Activated CD8-positive, alpha-beta memory T cell treated with anti-CD3 and anti-CD28 coated beads, Interleukin-2, amount 10 ng/mL, durations not matched to agents 7 days and 5 days (primary cell): ENCODE results near the gene MICAL2. TPM values are rescaled to one million over a fixed set of nuclear protein-coding genes. Genes with fewer than 3 reads are reported as not detected.

Source experiments
- ATAC-seq: fragments of 150-1000 bp; cut with Tn5 transposase; one replicate; pipeline ENCODE4 v1.10.0; 2021; ENCODE audit warnings: moderate library complexity
- CTCF ChIA-PET: fragments of 350-600 bp; sonication (Branson Sonifier 250); formaldehyde crosslinking; loops from one replicate; lab custom pipeline; 2021; ENCODE audit warnings: antibody characterized with exemption; lab: Charles Lee
- DNase-seq: peaks from one replicate; pipeline ENCODE4 v3.0.0-alpha.2; 2020
- H3K27ac Mint-ChIP-seq: one replicate; pipeline ENCODE4 v1.8.0; 2021; ENCODE audit warnings: mild to moderate bottlenecking, mixed read lengths
- H3K27me3 Mint-ChIP-seq: one replicate; pipeline ENCODE4 v1.8.0; 2021; ENCODE audit warnings: mixed read lengths
- H3K36me3 Mint-ChIP-seq: one replicate; pipeline ENCODE4 v1.8.0; 2021; ENCODE audit warnings: mild to moderate bottlenecking, mixed read lengths
- H3K4me1 Mint-ChIP-seq: one replicate; pipeline ENCODE4 v1.8.0; 2021; ENCODE audit warnings: mixed read lengths
- H3K4me3 Mint-ChIP-seq: one replicate; pipeline ENCODE4 v1.8.0; 2021; ENCODE audit warnings: mild to moderate bottlenecking, moderate library complexity, mixed read lengths
- H3K9me3 Mint-ChIP-seq: one replicate; pipeline ENCODE4 v1.8.0; 2022; ENCODE audit warnings: low read depth, mixed read lengths
- total RNA-seq, 2 experiments: library from RNA; stranded (reverse); gene quantifications; one replicate each; pipeline ENCODE4 v1.2.3, GENCODE V29; 2021

MICAL2 gene
- total RNA-seq, 2 experiments from 2014 or later = 120 to 168 TPM

DNA sequence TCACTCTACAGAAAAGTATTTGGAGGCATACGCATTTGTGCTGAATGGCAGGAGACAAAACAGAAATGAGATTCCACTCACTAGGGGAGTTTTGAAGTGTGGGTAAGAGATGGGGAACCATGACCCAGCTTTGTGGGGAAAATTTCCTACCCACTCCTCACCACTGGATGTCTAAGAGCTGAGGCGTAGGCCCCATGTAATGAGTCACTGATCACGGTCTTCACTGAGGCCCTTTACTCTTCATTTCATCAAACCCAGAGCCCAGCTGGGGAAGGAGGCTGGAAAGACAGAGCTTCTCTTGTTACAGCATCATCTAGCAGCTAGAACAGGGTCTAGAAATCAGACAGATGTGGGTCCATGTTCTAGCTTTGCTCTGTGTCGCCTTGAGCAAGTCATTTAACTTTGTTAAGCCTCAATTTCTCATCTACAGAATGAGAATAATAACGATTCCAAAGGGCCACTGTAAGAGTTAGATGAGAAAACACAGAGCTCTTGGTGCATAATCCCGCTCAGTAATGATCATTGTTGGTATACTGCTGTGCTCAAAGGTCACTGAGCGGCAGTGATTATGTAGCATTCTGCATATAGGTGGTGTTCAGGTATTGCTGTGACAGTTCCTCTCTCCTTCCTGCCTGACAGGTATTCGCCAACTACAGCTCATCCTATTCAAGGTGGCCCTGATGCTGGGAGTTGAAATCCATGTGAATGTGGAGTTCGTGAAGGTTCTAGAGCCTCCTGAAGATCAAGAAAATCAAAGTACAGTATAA is 97.2 kb downstream of the MICAL2 start:
- H3K9me3 Mint-ChIP-seq = no peaks in the 10 kb centered on the region
- ATAC-seq (peak; percentile 59), DNase-seq (no peak)
- H3K27me3 Mint-ChIP-seq = no peaks in the 10 kb centered on the region
- H3K4me3 Mint-ChIP-seq = no peak overlapping the region
- peak overlapping the region; percentile 35 for H3K27ac Mint-ChIP-seq
- H3K4me1 Mint-ChIP-seq = peaks cover 42% of the 10 kb centered on the region
- H3K36me3 Mint-ChIP-seq = peaks cover 82% of the 10 kb centered on the region
- CTCF ChIA-PET = interaction anchor here (1.1 to 1.9 kb wide), 7 partner anchors 8 to 160 kb away, joined by 3 to 5 read pairs (median 4); no protein-coding TSS in a partner anchor

DNA sequence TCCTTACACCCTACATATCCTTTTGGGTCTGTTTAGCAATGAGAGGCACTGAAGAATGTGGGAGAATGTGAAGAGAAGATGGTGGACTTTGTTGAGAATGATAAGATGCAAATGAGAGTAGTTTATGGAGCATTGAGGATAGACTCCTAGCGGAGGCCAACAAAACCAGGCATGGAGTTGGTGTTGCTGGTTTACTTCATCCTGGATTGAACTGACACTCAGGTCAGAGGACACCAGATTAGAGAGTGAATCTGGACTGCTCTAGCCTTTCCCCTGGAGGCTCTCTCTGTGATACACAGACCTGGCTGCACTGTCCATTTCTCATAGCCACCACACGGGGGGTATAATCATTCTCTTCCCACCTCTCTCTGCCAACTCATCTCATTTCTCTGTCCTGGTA is 98.7 kb downstream of the MICAL2 start:
- Mint-ChIP-seq H3K4me3 (no peak overlapping the region), H3K4me1 (peaks cover 36% of the 10 kb centered on the region), H3K9me3 (no peaks in the 10 kb centered on the region), H3K27ac (no peak overlapping the region), H3K36me3 (peaks cover 79% of the 10 kb centered on the region), H3K27me3 (no peaks in the 10 kb centered on the region)
- ATAC-seq (no peak), DNase-seq (no peak)
- CTCF ChIA-PET = interaction anchor here (1.0 to 1.9 kb wide), 2 partner anchors 11 to 16 kb away, joined by 4 to 5 read pairs; no protein-coding TSS in a partner anchor

DNA sequence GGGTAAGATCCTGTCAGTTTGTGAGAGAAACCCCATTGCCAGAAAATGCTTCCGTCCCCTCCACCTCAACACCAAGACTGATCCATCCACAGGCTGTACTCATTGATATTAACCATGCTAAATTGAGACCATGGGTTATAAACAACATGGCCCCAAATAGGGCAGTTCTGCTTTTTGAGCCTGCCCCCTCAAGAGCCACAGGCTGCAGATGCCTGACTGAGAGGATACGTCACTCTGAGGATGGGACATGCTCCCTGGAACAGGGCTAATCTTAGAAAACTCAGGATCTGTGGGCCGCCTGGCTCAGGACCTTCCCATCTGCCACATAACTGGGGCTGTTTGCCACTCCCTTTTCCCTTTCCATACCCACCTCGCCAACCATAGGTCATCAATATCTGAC is 99.8 kb downstream of the MICAL2 start:
- Mint-ChIP-seq H3K9me3 (no peaks in the 10 kb centered on the region), H3K27me3 (no peaks in the 10 kb centered on the region), H3K36me3 (peaks cover 77% of the 10 kb centered on the region), H3K4me3 (no peak overlapping the region), H3K27ac (no peak overlapping the region), H3K4me1 (peaks cover 33% of the 10 kb centered on the region)
- CTCF ChIA-PET = interaction anchor here (1.6 kb wide), 1 partner anchor 59 kb away, joined by 3 read pairs; no protein-coding TSS in a partner anchor
- DNase-seq (no peak), ATAC-seq (no peak)

DNA sequence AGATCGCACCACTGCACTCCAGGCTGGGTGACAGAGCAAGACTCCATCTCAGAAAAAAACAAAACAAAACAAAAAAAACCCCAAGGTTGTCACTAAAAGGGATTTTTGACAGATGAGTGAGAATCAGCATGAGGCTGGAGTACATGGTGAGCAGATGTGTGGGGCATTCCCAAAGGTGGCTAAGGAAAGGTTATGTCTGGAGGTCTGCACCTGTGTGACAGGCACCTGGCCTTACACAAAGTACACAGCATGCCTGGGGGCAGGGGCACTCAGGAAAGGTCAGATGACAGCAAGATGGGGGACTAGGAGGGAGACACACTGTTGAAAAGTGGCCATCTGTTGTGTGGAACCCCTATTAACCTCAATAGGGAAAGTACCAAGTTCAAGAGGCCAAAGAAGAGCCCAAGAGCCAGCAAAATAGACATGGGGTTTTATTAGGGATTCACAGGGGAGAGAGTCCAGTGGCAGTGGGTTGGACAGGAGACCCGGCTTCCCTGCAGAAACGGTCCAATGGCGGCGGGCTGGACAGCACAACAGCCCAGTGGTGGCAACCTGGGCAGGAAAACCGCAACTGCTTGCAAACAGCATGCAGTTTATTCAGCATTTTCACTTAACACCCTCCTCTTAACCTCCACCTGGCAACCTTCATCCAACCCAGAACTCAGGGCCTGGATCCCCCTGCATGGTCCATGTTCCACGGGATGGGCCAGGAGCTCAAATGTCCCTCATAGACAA is 101.1 kb downstream of the MICAL2 start:
- DNase-seq = no peak
- Mint-ChIP-seq H3K9me3 (no peaks in the 10 kb centered on the region), H3K36me3 (peaks cover 71% of the 10 kb centered on the region), H3K4me3 (no peak overlapping the region), H3K27ac (no peak overlapping the region), H3K27me3 (no peaks in the 10 kb centered on the region), H3K4me1 (peaks cover 29% of the 10 kb centered on the region)
- ATAC-seq = no peak
- CTCF ChIA-PET = no interaction called here

DNA sequence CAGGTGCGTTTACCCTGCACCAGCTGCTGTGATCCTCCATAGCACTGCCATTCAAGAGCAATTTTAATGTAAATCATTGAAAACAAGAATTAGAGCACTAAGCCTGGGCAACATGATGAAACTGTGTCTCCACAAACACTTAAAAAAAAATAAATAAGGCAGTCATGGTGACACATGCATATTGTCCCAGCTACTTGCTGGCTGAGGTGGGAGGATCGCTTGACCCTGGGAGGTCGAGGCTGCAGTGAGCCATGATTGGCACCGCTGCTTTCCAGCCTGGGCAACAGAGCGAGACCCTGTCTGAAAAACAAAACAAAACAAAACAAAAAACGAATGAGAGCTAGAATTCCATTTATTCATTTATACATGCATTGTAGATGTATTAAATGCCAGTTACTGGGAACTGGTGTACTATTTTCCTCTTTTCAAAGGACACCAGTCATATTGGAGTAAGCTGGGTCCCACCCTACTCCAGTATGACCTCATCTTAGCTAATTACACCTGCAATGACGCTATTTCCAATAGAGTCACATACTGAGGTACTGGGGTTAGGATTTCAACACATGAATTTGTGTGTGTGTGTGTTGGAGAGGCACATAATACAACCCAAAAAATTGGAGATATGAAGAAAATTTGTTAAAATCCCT is 101.9 kb downstream of the MICAL2 start:
- CTCF ChIA-PET = no interaction called here
- H3K27ac Mint-ChIP-seq = no peak overlapping the region
- ATAC-seq (no peak), DNase-seq (no peak)
- H3K4me1 Mint-ChIP-seq = peaks cover 21% of the 10 kb centered on the region
- H3K9me3 Mint-ChIP-seq = no peaks in the 10 kb centered on the region
- no peaks in the 10 kb centered on the region for H3K27me3 Mint-ChIP-seq
- H3K36me3 Mint-ChIP-seq = peaks cover 64% of the 10 kb centered on the region
- H3K4me3 Mint-ChIP-seq = no peak overlapping the region

DNA sequence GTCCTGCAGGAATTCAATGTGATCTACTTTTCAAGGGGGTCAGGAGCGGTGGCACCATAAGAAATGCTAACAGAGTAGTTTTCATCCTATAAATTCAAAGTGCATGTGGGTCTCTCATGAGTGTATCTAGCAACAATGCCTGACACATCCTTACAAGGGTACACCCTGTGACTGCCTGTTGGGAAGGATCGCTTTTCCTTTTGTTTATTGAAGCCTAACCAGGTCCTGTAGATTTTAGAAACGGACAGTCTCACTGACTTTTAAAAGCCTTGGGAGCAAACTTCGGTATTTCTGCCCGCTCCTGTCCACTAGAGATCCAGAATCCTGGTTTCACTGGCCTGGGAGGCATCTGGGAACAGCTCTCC is 102.4 kb downstream of the MICAL2 start:
- DNase-seq = no peak
- Mint-ChIP-seq H3K9me3 (no peaks in the 10 kb centered on the region), H3K36me3 (peaks cover 60% of the 10 kb centered on the region), H3K27ac (no peak overlapping the region), H3K27me3 (no peaks in the 10 kb centered on the region), H3K4me3 (no peak overlapping the region), H3K4me1 (peaks cover 16% of the 10 kb centered on the region)
- ATAC-seq = no peak
- CTCF ChIA-PET = no interaction called here

DNA sequence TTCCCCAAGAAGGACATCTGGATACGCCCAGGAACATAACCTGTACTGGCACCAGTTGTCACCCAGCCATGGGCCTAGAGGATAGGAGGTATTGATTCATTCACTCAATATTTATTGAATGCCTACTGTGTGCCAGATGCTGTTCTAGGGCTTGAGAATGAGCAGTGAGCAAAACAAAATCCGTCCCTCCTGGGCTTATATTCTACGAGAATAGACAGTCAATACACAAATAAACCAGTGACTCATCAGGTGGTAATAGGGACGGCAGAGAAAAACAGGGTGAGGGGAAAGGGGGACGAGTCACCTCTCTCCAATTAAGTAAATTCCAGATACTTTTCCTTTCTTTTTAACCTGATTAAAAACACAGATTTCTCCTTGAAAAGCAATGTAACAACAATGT is 103.5 kb downstream of the MICAL2 start:
- DNase-seq = no peak
- CTCF ChIA-PET = interaction anchor here (1.4 to 1.5 kb wide), 2 partner anchors 10 to 170 kb away, joined by 4 to 9 read pairs; no protein-coding TSS in a partner anchor
- Mint-ChIP-seq H3K36me3 (peaks cover 57% of the 10 kb centered on the region), H3K9me3 (no peaks in the 10 kb centered on the region), H3K4me3 (no peak overlapping the region), H3K27ac (no peak overlapping the region), H3K4me1 (peaks cover 15% of the 10 kb centered on the region), H3K27me3 (no peaks in the 10 kb centered on the region)
- ATAC-seq = no peak

DNA sequence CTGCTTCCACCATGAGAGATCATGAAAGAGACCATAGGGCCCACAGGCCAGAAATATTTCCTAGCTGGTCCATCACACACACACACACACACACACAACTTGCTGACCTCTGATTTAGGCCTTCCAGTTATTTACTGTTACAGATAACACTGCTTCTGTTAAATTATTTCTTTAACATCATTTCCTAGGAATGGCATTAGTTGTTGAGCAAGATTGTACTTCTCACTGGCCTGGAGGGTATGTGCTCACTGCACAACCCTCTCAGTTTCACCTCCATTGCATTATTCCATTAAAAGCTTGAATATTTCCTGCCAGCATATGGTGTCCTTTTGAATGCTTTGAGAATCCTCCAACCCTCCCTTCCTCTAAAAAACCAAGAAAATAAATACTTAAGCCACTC is 104.4 kb downstream of the MICAL2 start:
- Mint-ChIP-seq H3K9me3 (no peaks in the 10 kb centered on the region), H3K4me3 (no peak overlapping the region), H3K4me1 (peaks cover 15% of the 10 kb centered on the region), H3K36me3 (peaks cover 55% of the 10 kb centered on the region), H3K27ac (peak overlapping the region; percentile 44), H3K27me3 (no peaks in the 10 kb centered on the region)
- CTCF ChIA-PET = interaction anchor here (1.4 to 1.7 kb wide), 4 partner anchors 9 to 170 kb away, joined by 3 to 9 read pairs (median 4); no protein-coding TSS in a partner anchor
- no peak for ATAC-seq
- no peak for DNase-seq

DNA sequence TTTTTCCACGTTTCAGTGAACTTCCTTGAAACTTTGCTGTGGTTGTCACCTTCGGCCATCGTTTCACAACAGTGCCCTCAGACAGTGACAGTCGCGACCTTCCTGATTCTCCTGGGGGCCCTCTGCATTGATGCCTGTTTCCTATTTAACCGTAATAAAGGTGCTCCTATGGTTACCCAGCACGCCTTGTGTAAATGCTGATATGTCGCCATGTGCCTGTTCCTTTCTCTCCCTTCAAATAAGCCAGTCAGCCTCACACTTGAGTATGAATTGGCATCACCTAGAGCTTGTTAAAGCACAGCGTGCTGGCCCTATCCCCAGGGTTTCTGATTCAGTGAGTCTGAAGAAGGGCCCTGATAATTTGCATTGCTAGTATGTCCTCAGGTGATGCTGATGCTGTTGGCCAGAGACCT is 104.8 kb downstream of the MICAL2 start:
- Mint-ChIP-seq H3K27me3 (no peaks in the 10 kb centered on the region), H3K4me3 (no peak overlapping the region), H3K4me1 (peaks cover 15% of the 10 kb centered on the region), H3K9me3 (no peaks in the 10 kb centered on the region), H3K36me3 (peaks cover 56% of the 10 kb centered on the region), H3K27ac (peak overlapping the region; percentile 44)
- ATAC-seq (no peak), DNase-seq (no peak)
- CTCF ChIA-PET = interaction anchor here (0.9 to 1.7 kb wide), 6 partner anchors 9 to 171 kb away, joined by 3 to 9 read pairs (median 4); no protein-coding TSS in a partner anchor

DNA sequence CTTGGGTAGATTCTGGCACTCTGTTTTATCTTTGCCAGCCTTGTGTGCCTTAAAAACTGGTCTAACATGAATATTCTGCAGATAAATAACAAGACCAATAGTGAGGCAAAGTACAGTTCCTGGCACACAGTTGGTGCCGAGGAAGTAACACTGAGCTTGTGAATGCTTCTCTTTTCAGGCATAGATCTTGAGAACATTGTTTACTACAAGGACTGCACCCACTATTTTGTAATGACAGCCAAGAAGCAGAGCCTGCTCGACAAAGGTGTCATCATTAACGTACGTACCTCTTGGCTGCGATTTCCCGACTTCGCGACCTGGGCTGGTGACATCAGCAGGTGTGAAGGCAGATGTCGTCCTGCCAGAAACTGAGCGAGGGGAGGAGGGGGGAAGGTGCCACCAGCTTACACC is 105.7 kb downstream of the MICAL2 start:
- H3K9me3 Mint-ChIP-seq = no peaks in the 10 kb centered on the region
- ATAC-seq (no peak), DNase-seq (no peak)
- H3K36me3 Mint-ChIP-seq = peaks cover 56% of the 10 kb centered on the region
- no peak overlapping the region for H3K27ac Mint-ChIP-seq
- H3K4me3 Mint-ChIP-seq = no peak overlapping the region
- no peaks in the 10 kb centered on the region for H3K27me3 Mint-ChIP-seq
- CTCF ChIA-PET = interaction anchor here (0.9 to 1.7 kb wide), 4 partner anchors 9 to 168 kb away, joined by 3 to 5 read pairs (median 3); no protein-coding TSS in a partner anchor
- peaks cover 17% of the 10 kb centered on the region for H3K4me1 Mint-ChIP-seq

DNA sequence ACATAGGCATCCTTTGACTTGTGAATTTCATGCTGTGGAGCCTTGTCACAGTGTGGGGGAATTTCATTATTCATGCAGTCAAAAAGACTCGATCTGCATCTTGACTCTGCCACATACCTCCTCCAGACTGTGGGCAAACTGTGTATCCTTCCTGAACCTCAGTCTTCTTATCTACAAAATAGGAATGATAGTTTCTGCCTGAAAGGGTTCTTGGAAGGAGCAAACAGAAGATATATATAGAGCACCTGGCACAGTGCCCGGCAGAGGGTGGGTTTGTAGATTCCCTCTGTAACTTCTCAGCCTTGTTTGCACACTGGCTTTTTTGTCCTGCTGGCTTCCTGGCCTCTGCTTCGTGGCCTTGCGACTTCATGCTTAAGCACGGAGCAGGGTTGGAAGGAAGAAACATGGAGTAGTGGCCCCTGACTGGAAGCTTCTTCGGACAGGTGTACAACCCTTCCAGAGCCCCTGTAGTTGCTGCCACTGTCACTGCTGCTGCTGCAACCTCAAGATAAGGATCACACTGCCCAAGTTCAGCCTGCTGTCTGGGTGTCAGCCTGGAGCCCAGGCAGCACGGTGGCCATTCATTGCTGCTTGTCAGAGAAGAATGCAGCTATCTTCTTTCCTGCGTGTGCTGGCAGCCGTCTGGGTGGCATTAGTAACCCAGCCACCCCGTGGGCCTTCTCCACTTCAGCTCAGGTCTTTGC is 106.4 kb downstream of the MICAL2 start:
- no peak for DNase-seq
- Mint-ChIP-seq H3K36me3 (peaks cover 59% of the 10 kb centered on the region), H3K4me3 (no peak overlapping the region), H3K9me3 (no peaks in the 10 kb centered on the region), H3K4me1 (peaks cover 24% of the 10 kb centered on the region), H3K27me3 (no peaks in the 10 kb centered on the region), H3K27ac (no peak overlapping the region)
- no peak for ATAC-seq
- CTCF ChIA-PET = interaction anchor here (1.1 kb wide), 1 partner anchor 21 kb away, joined by 4 read pairs; no protein-coding TSS in a partner anchor

DNA sequence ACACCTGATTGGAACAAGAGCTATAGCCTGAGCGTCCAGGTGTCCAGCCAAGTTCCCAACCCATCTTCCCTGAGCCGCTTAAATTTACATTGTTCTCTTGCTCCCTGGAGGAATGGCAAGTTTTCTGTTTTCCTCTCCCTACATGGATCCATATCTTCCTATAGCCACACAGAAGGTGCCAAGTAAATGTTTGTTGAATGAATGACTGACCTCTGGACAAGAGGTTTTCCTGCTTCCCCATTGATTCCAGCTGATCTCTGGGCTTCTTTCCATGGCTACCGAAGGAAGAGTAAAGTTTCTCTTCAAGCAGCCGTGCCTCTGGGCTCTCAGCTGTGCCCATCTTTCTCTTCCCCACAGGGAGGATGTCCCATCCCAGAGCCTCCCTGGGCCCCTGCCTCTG is 107.5 kb downstream of the MICAL2 start:
- no peaks in the 10 kb centered on the region for H3K27me3 Mint-ChIP-seq
- ATAC-seq (no peak), DNase-seq (no peak)
- no peak overlapping the region for H3K27ac Mint-ChIP-seq
- H3K9me3 Mint-ChIP-seq = no peaks in the 10 kb centered on the region
- CTCF ChIA-PET = interaction anchor here (1.1 kb wide), 1 partner anchor 22 kb away, joined by 4 read pairs; no protein-coding TSS in a partner anchor
- peaks cover 66% of the 10 kb centered on the region for H3K36me3 Mint-ChIP-seq
- no peak overlapping the region for H3K4me3 Mint-ChIP-seq
- peaks cover 35% of the 10 kb centered on the region for H3K4me1 Mint-ChIP-seq
